Breast epithelium (tissue), 3 donors: ENCODE measurements around the gene ACOT8.

Experiments used
- POLR2AphosphoS5 ChIP-seq, 3 donors: sonication (generic); formaldehyde crosslinking; IDR thresholded peaks; one replicate each; pipeline ENCODE4 v1.6.1; 2017; ENCODE audit warnings: antibody characterized with exemption in 3 of 3
- TF ChIP-seq, protein P1 (sequence below), 3 donors: fragments of 450-650 bp; IDR thresholded peaks; one replicate each; pipeline ENCODE4 v1.5.1; 2016 to 2017; ENCODE audit warnings: antibody characterized with exemption in 3 of 3, mild to moderate bottlenecking in 3 of 3, moderate library complexity in 3 of 3

- TF ChIP-seq, protein P1, sequence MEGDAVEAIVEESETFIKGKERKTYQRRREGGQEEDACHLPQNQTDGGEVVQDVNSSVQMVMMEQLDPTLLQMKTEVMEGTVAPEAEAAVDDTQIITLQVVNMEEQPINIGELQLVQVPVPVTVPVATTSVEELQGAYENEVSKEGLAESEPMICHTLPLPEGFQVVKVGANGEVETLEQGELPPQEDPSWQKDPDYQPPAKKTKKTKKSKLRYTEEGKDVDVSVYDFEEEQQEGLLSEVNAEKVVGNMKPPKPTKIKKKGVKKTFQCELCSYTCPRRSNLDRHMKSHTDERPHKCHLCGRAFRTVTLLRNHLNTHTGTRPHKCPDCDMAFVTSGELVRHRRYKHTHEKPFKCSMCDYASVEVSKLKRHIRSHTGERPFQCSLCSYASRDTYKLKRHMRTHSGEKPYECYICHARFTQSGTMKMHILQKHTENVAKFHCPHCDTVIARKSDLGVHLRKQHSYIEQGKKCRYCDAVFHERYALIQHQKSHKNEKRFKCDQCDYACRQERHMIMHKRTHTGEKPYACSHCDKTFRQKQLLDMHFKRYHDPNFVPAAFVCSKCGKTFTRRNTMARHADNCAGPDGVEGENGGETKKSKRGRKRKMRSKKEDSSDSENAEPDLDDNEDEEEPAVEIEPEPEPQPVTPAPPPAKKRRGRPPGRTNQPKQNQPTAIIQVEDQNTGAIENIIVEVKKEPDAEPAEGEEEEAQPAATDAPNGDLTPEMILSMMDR (IDR thresholded peaks at IDR 0.05), result peak in 1 of 3 donors; percentile 17
- TF ChIP-seq POLR2AphosphoS5 (IDR thresholded peaks at IDR 0.05), result peak; percentile 88 to 97 (median 96)
Observed at GRCh38 chr20:45890985-45891983, 34.1 kb upstream of the ACOT8 start, which contains the start of the genes CTSA and NEURL2.
